GM12891 (cell line): ENCODE data around the gene CBARP.
A peak's percentile ranks its signal among the peaks of the same experiment; 100 is the strongest.

Experiments used
- DNase-seq: peaks from one replicate; pipeline ENCODE4 v3.0.0; 2011; ENCODE audit warnings: low spot score; ENCODE audit not compliant: insufficient read length
- FAIRE-seq: peaks from 2 replicates; lab custom pipeline; 2011; peaks lifted over from hg19 to GRCh38; lab: Jason Lieb, UNC
- PAX5 ChIP-seq: IDR thresholded peaks from 2 replicates; pipeline ENCODE4 v1.6.1; 2011; ENCODE audit warnings: low read length, moderate library complexity, mild to moderate bottlenecking; ENCODE audit not compliant: insufficient read depth, severe bottlenecking
- POLR2A ChIP-seq: IDR thresholded peaks from 2 replicates; pipeline ENCODE4 v1.6.1; 2011; ENCODE audit warnings: low read depth, low read length, control low read depth
- POLR2AphosphoS5 ChIP-seq: IDR thresholded peaks from 2 replicates; pipeline ENCODE4 v1.6.1; 2011; ENCODE audit warnings: low read depth, low read length, control low read depth
- POU2F2 ChIP-seq: IDR thresholded peaks from 2 replicates; pipeline ENCODE4 v1.6.1; 2011; ENCODE audit warnings: low read depth, mild to moderate bottlenecking, control low read depth, low read length, moderate library complexity
- SPI1 ChIP-seq: IDR thresholded peaks from 2 replicates; pipeline ENCODE4 v1.6.1; 2011; ENCODE audit warnings: low read depth, low read length, control low read depth
- TAF1 ChIP-seq: IDR thresholded peaks from 2 replicates; pipeline ENCODE4 v1.6.1; 2011; ENCODE audit warnings: low read depth, low read length, control low read depth

The CBARP gene

GRCh38 chr19:1262623-1263123 lies 24.9 kb upstream of the CBARP start:
- TF ChIP-seq SPI1 (no peak), POLR2A (no peak), PAX5 (no peak), TAF1 (no peak), POLR2AphosphoS5 (no peak)
- FAIRE-seq (no peak), DNase-seq (no peak)

GRCh38 chr19:1261798-1262622 lies 24.2 kb upstream of the CBARP start:
- FAIRE-seq = peak; percentile 57

GRCh38 chr19:1261538-1261797 lies 23.7 kb upstream of the CBARP start:
- FAIRE-seq (no peak), DNase-seq (no peak)
- TF ChIP-seq SPI1 (0 out of 2 replicates have a peak, but pooled peaks have one; percentile 19), TAF1 (no peak)

More at GRCh38 chr19:1261798-1262622, 24.2 kb upstream of the CBARP start:
- no peak for TF ChIP-seq TAF1
- TF ChIP-seq POLR2AphosphoS5 = no peak
- no peak for TF ChIP-seq SPI1
- no peak for TF ChIP-seq POU2F2
- no peak for DNase-seq

- peak; percentile 100 for FAIRE-seq
- TF ChIP-seq SPI1 (no peak), PAX5 (no peak), TAF1 (no peak), POLR2AphosphoS5 (no peak), POLR2A (no peak), POU2F2 (no peak)
- DNase-seq = peak; percentile 96
Measured at GRCh38 chr19:1260749-1261537, 23.1 kb upstream of the CBARP start.

GRCh38 chr19:1259876-1260748 lies 22.3 kb upstream of the CBARP start:
- TF ChIP-seq POLR2AphosphoS5 (0 out of 2 replicates have a peak, but pooled peaks have one; percentile 21), POU2F2 (no peak)
- DNase-seq = no peak
- peak; percentile 72 for FAIRE-seq

- no peak for DNase-seq
- FAIRE-seq = peak; percentile 93
- TF ChIP-seq POLR2A = peak; percentile 86
- peak; percentile 57 for TF ChIP-seq POU2F2
- TF ChIP-seq TAF1 = no peak
- no peak for TF ChIP-seq PAX5
- peak; percentile 52 for TF ChIP-seq SPI1
- peak; percentile 88 for TF ChIP-seq POLR2AphosphoS5
Measured at GRCh38 chr19:1259206-1259875, 21.5 kb upstream of the CBARP start.

- no peak for TF ChIP-seq PAX5
- no peak for TF ChIP-seq POU2F2
- no peak for TF ChIP-seq POLR2A
- TF ChIP-seq POLR2AphosphoS5 = no peak
- TF ChIP-seq TAF1 = no peak
- no peak for TF ChIP-seq SPI1
- DNase-seq (no peak), FAIRE-seq (peak; percentile 40)
Measured at GRCh38 chr19:1258707-1259205, 21.0 kb upstream of the CBARP start.

- no peak for FAIRE-seq
- DNase-seq = no peak
- TF ChIP-seq SPI1 (no peak), POLR2A (peak; percentile 37; the same call in 1 of the 2 replicates), POLR2AphosphoS5 (no peak; the same call in 1 of the 2 replicates), TAF1 (no peak), POU2F2 (no peak)
Measured at GRCh38 chr19:1258163-1258492, 20.3 kb upstream of the CBARP start.

GRCh38 chr19:1257475-1258162 lies 19.8 kb upstream of the CBARP start:
- FAIRE-seq (no peak), DNase-seq (no peak)
- TF ChIP-seq POU2F2 (no peak), TAF1 (no peak), POLR2A (no peak), POLR2AphosphoS5 (no peak), PAX5 (no peak), SPI1 (no peak)
